ENCODE results near the gene ARNT2. TPM values are rescaled to one million over a fixed set of nuclear protein-coding genes. Genes with fewer than 3 reads are reported as not detected.
A peak's percentile ranks its signal among the peaks of the same experiment; 100 is the strongest.

The ARNT2 gene
- total and polyA plus RNA-seq, 12 donors, result 0.71 to 6.7 (median 4.0) TPM

DNA sequence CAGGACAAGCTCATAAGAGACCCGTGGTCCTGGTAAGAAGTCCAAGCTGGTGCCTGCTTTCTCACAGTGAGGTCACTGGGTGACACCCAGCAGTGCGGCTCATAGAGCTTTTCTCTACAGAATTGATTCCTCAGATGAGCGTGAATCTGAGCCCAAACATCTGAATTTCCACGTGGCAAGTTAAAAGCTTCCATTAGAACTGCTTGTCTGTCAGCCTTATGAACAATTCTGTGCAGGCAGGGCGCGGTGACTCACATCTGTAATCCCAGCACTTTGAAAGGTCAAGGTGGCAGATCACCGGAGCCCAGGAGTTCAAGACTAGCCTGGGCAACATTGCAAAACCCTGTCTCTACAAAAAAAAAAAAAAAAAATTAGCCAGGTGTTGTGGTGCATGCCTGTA is 177.8 kb downstream of the ARNT2 start:
- H3K36me3 ChIP-seq, result no peaks in the 10 kb centered on the region
- H3K27me3 ChIP-seq, result peaks cover 0 to 5% (median 0%) of the 10 kb centered on the region in 7 donors
- DNase-seq (no peak), ATAC-seq (no peak)
- WGBS, 2 donors, result 86 to 92% methylated on average over 7 of the region's 7 CpGs
- H3K4me1 ChIP-seq, result peaks cover 0 to 3% (median 0%) of the 10 kb centered on the region in 9 donors
- no peaks in the 10 kb centered on the region for H3K9me3 ChIP-seq
- intact Hi-C loops (cut with DNase I), result no loop called here
- H3K4me3 ChIP-seq, result no peak overlapping the region
- TF ChIP-seq, protein P1, sequence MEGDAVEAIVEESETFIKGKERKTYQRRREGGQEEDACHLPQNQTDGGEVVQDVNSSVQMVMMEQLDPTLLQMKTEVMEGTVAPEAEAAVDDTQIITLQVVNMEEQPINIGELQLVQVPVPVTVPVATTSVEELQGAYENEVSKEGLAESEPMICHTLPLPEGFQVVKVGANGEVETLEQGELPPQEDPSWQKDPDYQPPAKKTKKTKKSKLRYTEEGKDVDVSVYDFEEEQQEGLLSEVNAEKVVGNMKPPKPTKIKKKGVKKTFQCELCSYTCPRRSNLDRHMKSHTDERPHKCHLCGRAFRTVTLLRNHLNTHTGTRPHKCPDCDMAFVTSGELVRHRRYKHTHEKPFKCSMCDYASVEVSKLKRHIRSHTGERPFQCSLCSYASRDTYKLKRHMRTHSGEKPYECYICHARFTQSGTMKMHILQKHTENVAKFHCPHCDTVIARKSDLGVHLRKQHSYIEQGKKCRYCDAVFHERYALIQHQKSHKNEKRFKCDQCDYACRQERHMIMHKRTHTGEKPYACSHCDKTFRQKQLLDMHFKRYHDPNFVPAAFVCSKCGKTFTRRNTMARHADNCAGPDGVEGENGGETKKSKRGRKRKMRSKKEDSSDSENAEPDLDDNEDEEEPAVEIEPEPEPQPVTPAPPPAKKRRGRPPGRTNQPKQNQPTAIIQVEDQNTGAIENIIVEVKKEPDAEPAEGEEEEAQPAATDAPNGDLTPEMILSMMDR (IDR thresholded peaks at IDR 0.05), result no peak
- no peak overlapping the region for H3K27ac ChIP-seq

DNA sequence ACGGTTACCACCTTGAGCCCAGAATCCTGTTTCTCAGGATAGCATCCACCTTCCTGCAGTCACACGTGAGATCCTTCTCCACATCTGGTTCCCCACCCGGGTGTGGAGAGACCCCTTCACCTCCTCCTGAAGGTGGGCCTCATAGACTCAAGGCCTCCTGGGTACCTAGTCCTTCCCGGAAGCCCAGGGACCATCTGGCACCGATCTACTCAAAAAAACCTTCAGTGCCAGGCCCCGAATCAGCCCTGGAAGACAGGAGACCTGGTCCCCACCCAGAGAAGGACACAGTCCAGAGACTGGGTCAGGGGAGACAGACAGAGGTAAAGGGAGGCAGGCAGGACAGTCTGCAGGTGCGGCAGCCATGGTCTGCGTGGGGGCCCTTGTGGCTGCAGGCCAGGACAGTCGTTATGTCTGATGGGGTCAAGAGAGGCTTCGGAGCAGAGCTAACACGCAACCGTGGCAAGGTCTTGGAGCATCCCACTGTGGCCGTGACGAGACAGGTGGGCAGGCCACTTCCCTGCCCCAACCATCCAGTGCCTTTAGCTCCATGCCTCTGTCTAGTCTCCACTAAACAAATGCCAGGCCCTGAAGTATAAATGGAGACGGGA is 178.7 kb downstream of the ARNT2 start:
- H3K27me3 ChIP-seq, result peaks cover 0 to 5% (median 0%) of the 10 kb centered on the region in 7 donors
- WGBS, 2 donors, result 92 to 95% methylated on average over 15 of the region's 15 CpGs
- TF ChIP-seq, protein P1 (IDR thresholded peaks at IDR 0.05), result no peak
- H3K9me3 ChIP-seq, result no peaks in the 10 kb centered on the region
- H3K27ac ChIP-seq, result no peak overlapping the region
- H3K36me3 ChIP-seq, result no peaks in the 10 kb centered on the region
- H3K4me3 ChIP-seq, result no peak overlapping the region
- intact Hi-C loops (cut with DNase I), result no loop called here
- DNase-seq (no peak), ATAC-seq (no peak)
- peaks cover 0 to 3% (median 0%) of the 10 kb centered on the region in 9 donors for H3K4me1 ChIP-seq

DNA sequence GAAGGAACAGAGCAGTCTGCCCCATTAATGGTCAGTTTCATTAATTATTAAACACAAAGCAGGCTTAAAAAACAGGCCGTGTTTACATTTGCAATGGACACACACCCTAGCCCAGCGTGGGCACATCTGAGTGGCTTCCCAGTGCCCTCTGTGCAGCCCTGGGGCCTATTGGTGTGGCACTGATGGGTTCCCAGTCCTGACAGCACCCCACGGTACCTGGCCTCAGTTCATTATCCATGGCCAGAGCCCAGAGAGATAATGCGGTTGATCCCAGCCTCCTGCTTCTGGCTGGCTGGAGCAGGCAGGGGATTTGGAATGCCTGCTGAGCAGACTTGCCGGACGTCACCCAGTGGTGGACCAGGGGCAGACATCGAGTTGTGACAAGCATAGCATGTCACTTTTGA is 180.4 kb downstream of the ARNT2 start:
- DNase-seq, result no peak
- WGBS, 2 donors, result 54 to 60% methylated on average over 7 of the region's 7 CpGs

DNA sequence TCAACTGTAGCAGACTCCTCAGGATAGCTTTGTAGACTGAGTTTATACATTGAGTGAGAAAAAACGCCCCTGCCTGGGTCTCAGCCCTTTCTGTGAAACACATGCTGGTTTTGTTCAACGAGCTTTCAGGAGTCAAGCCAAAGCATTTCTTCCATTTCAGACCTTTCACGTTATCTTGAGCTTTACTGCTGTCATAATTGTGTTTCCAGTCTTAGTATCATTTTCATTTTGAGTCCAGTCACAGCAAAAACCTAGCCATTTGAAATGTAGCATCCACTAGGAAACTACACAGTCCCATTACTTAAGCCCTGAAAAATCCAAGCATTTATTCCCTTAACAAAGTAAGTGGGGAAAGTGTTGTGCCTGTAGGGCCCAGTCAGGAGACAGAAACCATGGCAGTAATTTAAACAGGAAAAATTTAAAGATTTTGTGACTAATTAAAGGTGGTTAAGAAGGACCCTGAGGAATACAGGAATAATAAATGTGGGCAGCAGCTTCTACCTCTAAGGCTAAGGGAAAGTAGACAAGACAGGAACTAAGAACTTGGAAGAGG is 180.9 kb downstream of the ARNT2 start:
- Histone ChIP-seq H3K4me1 (peaks cover 0 to 3% (median 0%) of the 10 kb centered on the region in 9 donors), H3K27ac (no peak overlapping the region), H3K27me3 (no peaks in the 10 kb centered on the region), H3K4me3 (no peak overlapping the region), H3K9me3 (no peaks in the 10 kb centered on the region), H3K36me3 (no peaks in the 10 kb centered on the region)
- TF ChIP-seq, protein P1 (IDR thresholded peaks at IDR 0.05), result no peak
- 54 to 64% methylated on average over 3 of the region's 3 CpGs for WGBS, 2 donors
- DNase-seq, result no peak
- intact Hi-C loops (cut with DNase I), result no loop called here
- no peak for ATAC-seq

More for the DNA sequence above, 180.4 kb downstream of the ARNT2 start:
- Histone ChIP-seq H3K4me1 (peaks cover 0 to 3% (median 0%) of the 10 kb centered on the region in 9 donors), H3K27me3 (no peaks in the 10 kb centered on the region), H3K36me3 (no peaks in the 10 kb centered on the region), H3K27ac (no peak overlapping the region), H3K4me3 (no peak overlapping the region), H3K9me3 (no peaks in the 10 kb centered on the region)
- intact Hi-C loops (cut with DNase I), result no loop called here
- TF ChIP-seq, protein P1 (IDR thresholded peaks at IDR 0.05), result peak in 3 of 9 donors; percentile 7 to 19 (median 9)
- peak in 4 of 8 donors; percentile 46 to 61 (median 50) for ATAC-seq
